ENCODE data around the gene KIAA0513.

KIAA0513 gene

GRCh38 chr16:85129876-85130704 is 102.5 kb downstream of the KIAA0513 start:
- in situ Hi-C loops (cut with MboI; ENCODE audit: low pct_unique_long_range_greater_than_20kb, low sequenced_read_pairs, unreplicated experiment): no loop called here
- TF ChIP-seq, protein P1, sequence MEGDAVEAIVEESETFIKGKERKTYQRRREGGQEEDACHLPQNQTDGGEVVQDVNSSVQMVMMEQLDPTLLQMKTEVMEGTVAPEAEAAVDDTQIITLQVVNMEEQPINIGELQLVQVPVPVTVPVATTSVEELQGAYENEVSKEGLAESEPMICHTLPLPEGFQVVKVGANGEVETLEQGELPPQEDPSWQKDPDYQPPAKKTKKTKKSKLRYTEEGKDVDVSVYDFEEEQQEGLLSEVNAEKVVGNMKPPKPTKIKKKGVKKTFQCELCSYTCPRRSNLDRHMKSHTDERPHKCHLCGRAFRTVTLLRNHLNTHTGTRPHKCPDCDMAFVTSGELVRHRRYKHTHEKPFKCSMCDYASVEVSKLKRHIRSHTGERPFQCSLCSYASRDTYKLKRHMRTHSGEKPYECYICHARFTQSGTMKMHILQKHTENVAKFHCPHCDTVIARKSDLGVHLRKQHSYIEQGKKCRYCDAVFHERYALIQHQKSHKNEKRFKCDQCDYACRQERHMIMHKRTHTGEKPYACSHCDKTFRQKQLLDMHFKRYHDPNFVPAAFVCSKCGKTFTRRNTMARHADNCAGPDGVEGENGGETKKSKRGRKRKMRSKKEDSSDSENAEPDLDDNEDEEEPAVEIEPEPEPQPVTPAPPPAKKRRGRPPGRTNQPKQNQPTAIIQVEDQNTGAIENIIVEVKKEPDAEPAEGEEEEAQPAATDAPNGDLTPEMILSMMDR (IDR thresholded peaks at IDR 0.05; ENCODE audit: extremely low read depth, insufficient read depth, missing control alignments): no peak
- DNase-seq (ENCODE audit: low spot score): no peak

GRCh38 chr16:85130705-85131028 is 103.1 kb downstream of the KIAA0513 start:
- DNase-seq (ENCODE audit: low spot score): no peak
- TF ChIP-seq, protein P1 (IDR thresholded peaks at IDR 0.05; ENCODE audit: extremely low read depth, insufficient read depth, missing control alignments): no peak
- in situ Hi-C loops (cut with MboI; ENCODE audit: low pct_unique_long_range_greater_than_20kb, low sequenced_read_pairs, unreplicated experiment): no loop called here

GRCh38 chr16:85132456-85133289 is 105.1 kb downstream of the KIAA0513 start:
- no peak for DNase-seq (ENCODE audit: low spot score)
- in situ Hi-C loops (cut with MboI; ENCODE audit: low pct_unique_long_range_greater_than_20kb, low sequenced_read_pairs, unreplicated experiment): no loop called here
- TF ChIP-seq, protein P1 (IDR thresholded peaks at IDR 0.05; ENCODE audit: extremely low read depth, insufficient read depth, missing control alignments): no peak

GRCh38 chr16:85133290-85133599 is 105.7 kb downstream of the KIAA0513 start:
- no peak for DNase-seq (ENCODE audit: low spot score)
- TF ChIP-seq, protein P1 (IDR thresholded peaks at IDR 0.05; ENCODE audit: extremely low read depth, insufficient read depth, missing control alignments): no peak
- in situ Hi-C loops (cut with MboI; ENCODE audit: low pct_unique_long_range_greater_than_20kb, low sequenced_read_pairs, unreplicated experiment): no loop called here

- TF ChIP-seq, protein P1 (IDR thresholded peaks at IDR 0.05; ENCODE audit: extremely low read depth, insufficient read depth, missing control alignments): no peak
- no peak for DNase-seq (ENCODE audit: low spot score)
- in situ Hi-C loops (cut with MboI; ENCODE audit: low pct_unique_long_range_greater_than_20kb, low sequenced_read_pairs, unreplicated experiment): no loop called here
These were observed 106.6 kb downstream of the KIAA0513 start for GRCh38 chr16:85134076-85134788.

DNA sequence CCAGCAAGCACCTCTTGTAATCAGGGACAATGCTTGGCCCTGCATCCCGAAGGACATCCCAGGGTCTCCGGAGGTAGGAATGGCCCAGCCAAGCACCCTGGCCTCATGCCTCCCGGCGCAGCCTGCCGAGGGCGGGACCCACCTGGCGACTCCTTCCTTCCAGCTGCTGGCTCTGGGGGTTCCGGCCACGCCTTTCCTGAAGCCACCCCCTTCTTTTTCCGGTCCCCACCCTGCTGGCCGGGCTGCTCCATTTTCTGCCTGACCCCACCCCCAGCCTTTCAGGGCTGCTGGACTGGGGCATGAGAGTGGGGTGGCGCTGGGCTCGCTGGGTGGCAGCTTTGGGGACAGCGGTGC is 107.2 kb downstream of the KIAA0513 start:
- no peak for DNase-seq (ENCODE audit: low spot score)
- TF ChIP-seq, protein P1 (IDR thresholded peaks at IDR 0.05; ENCODE audit: extremely low read depth, insufficient read depth, missing control alignments): no peak
- in situ Hi-C loops (cut with MboI; ENCODE audit: low pct_unique_long_range_greater_than_20kb, low sequenced_read_pairs, unreplicated experiment): no loop called here
